ENCODE data around the gene SCN5A. TPM values are rescaled to one million over a fixed set of nuclear protein-coding genes. Genes with fewer than 3 reads are reported as not detected.
A peak's percentile ranks its signal among the peaks of the same experiment; 100 is the strongest.

The SCN5A gene
- total RNA-seq, 1 donor from 2014 or later: not detected

DNA sequence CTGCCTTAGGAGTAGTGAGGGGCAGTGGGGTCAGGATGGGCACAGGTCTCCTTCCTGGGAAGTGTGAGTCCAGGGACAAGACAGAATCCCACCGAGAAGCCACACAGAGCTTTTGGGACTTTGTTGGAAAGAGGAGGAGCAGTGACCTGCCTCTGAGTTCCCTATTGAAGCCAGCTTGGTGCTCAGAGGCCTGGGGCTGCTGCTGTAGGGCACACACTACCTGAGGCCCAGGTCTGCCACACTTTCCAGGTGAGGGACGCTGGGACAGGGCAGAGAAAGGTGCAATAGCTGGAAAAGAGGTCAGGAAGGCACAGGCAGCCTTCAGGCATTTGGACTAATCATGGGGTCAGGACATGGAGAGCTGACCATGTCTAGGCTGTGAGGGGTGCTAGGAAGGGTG, 67.7 kb downstream of the SCN5A start:
- intact Hi-C loops (cut with micrococcal nuclease): no loop called here
- peaks cover 2% of the 10 kb centered on the region for H3K27me3 Mint-ChIP-seq
- no peak overlapping the region for H3K4me3 Mint-ChIP-seq
- no peaks in the 10 kb centered on the region for H3K9me3 Mint-ChIP-seq
- peak; percentile 7 for DNase-seq
- CTCF ChIA-PET: no interaction called here
- H3K4me1 Mint-ChIP-seq: no peaks in the 10 kb centered on the region
- TF ChIP-seq, protein P1, sequence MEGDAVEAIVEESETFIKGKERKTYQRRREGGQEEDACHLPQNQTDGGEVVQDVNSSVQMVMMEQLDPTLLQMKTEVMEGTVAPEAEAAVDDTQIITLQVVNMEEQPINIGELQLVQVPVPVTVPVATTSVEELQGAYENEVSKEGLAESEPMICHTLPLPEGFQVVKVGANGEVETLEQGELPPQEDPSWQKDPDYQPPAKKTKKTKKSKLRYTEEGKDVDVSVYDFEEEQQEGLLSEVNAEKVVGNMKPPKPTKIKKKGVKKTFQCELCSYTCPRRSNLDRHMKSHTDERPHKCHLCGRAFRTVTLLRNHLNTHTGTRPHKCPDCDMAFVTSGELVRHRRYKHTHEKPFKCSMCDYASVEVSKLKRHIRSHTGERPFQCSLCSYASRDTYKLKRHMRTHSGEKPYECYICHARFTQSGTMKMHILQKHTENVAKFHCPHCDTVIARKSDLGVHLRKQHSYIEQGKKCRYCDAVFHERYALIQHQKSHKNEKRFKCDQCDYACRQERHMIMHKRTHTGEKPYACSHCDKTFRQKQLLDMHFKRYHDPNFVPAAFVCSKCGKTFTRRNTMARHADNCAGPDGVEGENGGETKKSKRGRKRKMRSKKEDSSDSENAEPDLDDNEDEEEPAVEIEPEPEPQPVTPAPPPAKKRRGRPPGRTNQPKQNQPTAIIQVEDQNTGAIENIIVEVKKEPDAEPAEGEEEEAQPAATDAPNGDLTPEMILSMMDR (IDR thresholded peaks at IDR 0.05): no peak
- no peak overlapping the region for H3K27ac Mint-ChIP-seq
- POLR2A ChIA-PET: no interaction called here
- no peaks in the 10 kb centered on the region for H3K36me3 Mint-ChIP-seq (ENCODE audit: low read depth)
- ATAC-seq (ENCODE audit: low read depth): no peak

DNA sequence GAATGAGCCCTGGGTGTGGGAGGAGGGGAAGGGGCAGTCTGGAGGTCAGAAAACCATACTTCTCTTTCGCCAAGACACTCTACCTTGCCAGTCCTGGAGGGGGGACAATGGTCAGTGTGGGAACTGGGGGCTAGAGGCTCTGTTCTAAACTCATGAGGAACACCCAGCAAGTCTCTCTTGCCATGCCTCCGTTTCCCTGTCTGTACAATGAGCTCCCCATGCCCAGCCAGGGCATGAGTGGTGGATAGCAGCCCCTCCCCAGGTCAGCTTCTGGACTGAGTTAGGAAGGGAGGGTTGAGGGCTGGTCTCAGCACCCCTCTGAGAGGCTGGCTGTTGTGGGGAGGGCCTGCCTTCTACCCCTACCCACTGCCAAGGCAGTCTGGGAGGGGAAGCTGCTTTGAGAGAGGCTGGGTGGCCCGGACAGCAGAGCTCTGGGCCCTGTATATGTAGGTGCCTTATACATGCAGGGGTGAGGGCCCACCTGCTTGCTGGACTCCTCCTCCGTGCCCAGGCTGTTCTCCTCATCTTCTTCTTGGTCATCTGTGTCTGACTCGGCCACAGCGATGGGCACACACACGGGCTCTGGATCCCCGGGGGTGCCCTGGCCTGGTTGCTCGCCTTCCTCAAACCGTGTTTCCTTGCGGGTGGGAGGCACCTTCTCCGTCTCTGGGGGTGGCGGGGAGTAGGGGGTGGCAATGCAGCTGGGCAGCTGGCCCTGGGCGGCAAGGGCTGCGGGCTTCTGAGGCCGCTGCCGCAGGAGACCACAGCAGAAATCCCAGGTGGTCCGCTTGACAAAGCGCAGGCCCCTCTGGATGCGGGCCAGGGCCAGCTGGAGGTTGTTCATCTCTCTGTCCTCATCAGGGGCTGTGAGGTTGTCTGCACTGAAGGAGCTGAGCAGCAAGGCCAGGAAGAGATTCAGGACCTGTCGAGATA, 68.8 kb downstream of the SCN5A start:
- POLR2A ChIA-PET: no interaction called here
- H3K4me3 Mint-ChIP-seq: no peak overlapping the region
- TF ChIP-seq, protein P1 (IDR thresholded peaks at IDR 0.05): no peak
- no peak for ATAC-seq (ENCODE audit: low read depth)
- H3K4me1 Mint-ChIP-seq: no peaks in the 10 kb centered on the region
- no peaks in the 10 kb centered on the region for H3K36me3 Mint-ChIP-seq (ENCODE audit: low read depth)
- H3K27me3 Mint-ChIP-seq: peaks cover 2% of the 10 kb centered on the region
- H3K9me3 Mint-ChIP-seq: no peaks in the 10 kb centered on the region
- CTCF ChIA-PET: no interaction called here
- H3K27ac Mint-ChIP-seq: no peak overlapping the region
- intact Hi-C loops (cut with micrococcal nuclease): no loop called here
- no peak for DNase-seq

DNA sequence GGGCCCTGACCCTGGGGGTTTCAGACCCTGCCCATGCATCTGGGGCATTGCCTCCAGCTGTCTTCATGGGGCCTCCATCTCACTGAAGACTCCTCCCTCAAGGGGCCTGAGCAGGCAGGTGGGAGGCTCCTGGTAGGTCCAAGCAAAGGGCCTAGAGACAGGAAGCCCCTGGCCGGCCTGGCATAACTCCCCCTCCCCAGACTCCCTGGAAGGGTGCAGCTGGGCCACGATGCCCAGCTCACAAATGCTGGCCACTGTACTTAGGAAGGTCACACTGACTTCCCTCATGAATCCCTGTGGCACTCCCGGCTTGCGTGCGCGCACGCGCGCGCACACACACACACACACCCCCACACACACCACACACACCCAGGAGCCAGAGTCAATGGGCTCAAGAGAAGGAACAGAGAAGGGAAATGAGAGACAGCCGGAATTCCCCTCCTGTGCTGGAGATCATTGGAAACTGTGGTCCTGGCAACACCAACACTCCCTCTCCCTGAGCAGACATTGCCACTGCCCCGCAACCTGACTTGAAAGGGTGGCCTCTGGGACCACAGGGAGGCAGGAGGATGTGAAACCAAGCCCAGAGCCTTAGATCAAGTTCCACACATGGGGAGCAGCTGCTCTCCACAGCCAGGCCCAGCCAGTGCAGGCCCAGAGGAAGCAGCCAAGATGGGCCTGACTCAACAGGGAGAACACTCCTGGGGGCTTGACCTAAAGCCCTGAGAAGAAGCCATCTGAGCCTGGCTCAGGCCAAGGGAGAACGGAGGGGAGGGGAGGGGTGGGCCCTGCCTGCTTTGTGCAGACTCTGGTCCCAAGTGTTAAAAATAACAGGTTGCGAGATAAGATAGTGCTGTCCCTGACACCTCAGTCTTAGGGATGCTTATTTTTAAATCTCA, 69.7 kb downstream of the SCN5A start:
- no peaks in the 10 kb centered on the region for H3K36me3 Mint-ChIP-seq (ENCODE audit: low read depth)
- H3K4me1 Mint-ChIP-seq: no peaks in the 10 kb centered on the region
- H3K4me3 Mint-ChIP-seq: no peak overlapping the region
- intact Hi-C loops (cut with micrococcal nuclease): no loop called here
- peaks cover 5% of the 10 kb centered on the region for H3K27me3 Mint-ChIP-seq
- no peak for ATAC-seq (ENCODE audit: low read depth)
- ChIA-PET CTCF (no interaction called here), POLR2A (no interaction called here)
- DNase-seq: peak; percentile 6
- no peak overlapping the region for H3K27ac Mint-ChIP-seq
- TF ChIP-seq, protein P1 (IDR thresholded peaks at IDR 0.05): no peak
- H3K9me3 Mint-ChIP-seq: no peaks in the 10 kb centered on the region

DNA sequence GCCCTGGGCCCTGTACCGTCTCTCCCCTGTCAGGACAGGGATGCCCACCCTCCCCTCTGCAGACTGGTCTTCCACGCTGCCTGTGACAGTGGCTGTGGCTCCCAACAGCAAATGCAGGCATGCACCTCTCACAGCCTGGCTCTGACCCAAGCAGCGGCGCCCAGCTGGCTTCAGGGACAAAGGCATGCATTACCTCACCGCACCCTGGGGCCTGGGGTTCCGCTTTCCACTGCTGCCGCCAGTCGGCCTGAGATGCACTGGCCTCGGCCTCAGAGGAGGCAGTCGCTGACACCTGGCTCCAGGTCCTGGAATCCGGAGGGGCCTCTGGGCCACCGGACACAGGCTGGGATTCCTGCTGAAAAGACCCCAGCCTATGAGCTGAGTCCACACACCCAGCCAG, 70.3 kb downstream of the SCN5A start:
- Mint-ChIP-seq H3K4me3 (no peak overlapping the region), H3K36me3 (ENCODE audit: low read depth) (no peaks in the 10 kb centered on the region), H3K9me3 (no peaks in the 10 kb centered on the region), H3K27ac (no peak overlapping the region), H3K4me1 (no peaks in the 10 kb centered on the region), H3K27me3 (peaks cover 5% of the 10 kb centered on the region)
- ATAC-seq (ENCODE audit: low read depth) (no peak), DNase-seq (peak; percentile 3)
- ChIA-PET POLR2A (no interaction called here), CTCF (no interaction called here)
- intact Hi-C loops (cut with micrococcal nuclease): no loop called here
- TF ChIP-seq, protein P1 (IDR thresholded peaks at IDR 0.05): no peak

DNA sequence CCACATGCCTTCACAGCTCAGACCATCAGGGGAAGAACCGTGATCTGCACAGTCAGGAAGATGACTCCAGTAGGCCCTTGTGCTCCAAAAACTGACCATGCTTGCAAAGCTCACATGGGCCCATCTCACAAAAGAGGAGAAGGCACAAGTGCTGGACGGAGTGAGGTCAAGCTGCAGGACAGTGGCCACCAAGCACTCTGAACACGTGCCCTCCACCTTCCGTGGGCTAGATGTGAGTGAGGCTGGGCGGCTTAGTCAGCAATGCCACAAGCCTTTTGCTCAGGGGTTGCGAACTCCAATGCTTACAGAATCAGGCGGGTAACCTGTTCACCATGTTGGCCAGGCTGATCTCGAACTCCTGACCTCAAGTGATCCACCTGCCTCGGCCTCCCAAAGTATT, 70.9 kb downstream of the SCN5A start:
- ATAC-seq (ENCODE audit: low read depth) (no peak), DNase-seq (no peak)
- Mint-ChIP-seq H3K36me3 (ENCODE audit: low read depth) (no peaks in the 10 kb centered on the region), H3K4me1 (no peaks in the 10 kb centered on the region), H3K27ac (no peak overlapping the region), H3K27me3 (peaks cover 5% of the 10 kb centered on the region), H3K4me3 (no peak overlapping the region), H3K9me3 (peaks cover under 1% of the 10 kb centered on the region)
- ChIA-PET POLR2A (no interaction called here), CTCF (no interaction called here)
- TF ChIP-seq, protein P1 (IDR thresholded peaks at IDR 0.05): no peak
- intact Hi-C loops (cut with micrococcal nuclease): no loop called here
